Ovary (tissue), 9 donors: Measurements from ENCODE around the gene HCN1. TPM values are rescaled to one million over a fixed set of nuclear protein-coding genes. Genes with fewer than 3 reads are reported as not detected.

ENCODE experiments used
- DNase-seq, 5 donors: peaks; one replicate each; pipeline ENCODE4 v3.0.0-alpha.2; 2019 to 2020
- H3K27ac ChIP-seq, 2 donors: fragments of 200-600 bp; one replicate each; pipeline versions ENCODE4 v1.5.1 to v1.8.0; 2019 to 2022
- H3K27me3 ChIP-seq: fragments of 200-600 bp; one replicate; pipeline ENCODE4 v1.8.0; 2022
- H3K36me3 ChIP-seq: fragments of 200-600 bp; sonication (generic); one replicate; pipeline ENCODE4 v1.5.1; 2019
- H3K4me1 ChIP-seq: one replicate; pipeline ENCODE4 v1.8.1; 2013; ENCODE audit warnings: mild to moderate bottlenecking, moderate library complexity; ENCODE audit not compliant: insufficient read depth
- H3K4me3 ChIP-seq: fragments of 200-600 bp; sonication (generic); one replicate; pipeline ENCODE4 v1.5.1; 2017
- H3K9me3 ChIP-seq, 2 donors: fragments of 200-600 bp in 1 of 2; sonication (generic) in 1 of 2; one replicate each; pipeline versions ENCODE4 v1.5.1 to v1.8.1; 2013 to 2019; ENCODE audit warnings: mild to moderate bottlenecking in 1 of 2, moderate library complexity in 1 of 2
- CTCF ChIP-seq, 3 donors: fragments of 450-650 bp in 2 of 3; fragments of 200-600 bp in 1 of 3; IDR thresholded peaks; one replicate each; pipeline versions ENCODE4 v1.5.1 to v1.8.0; 2016 to 2022; ENCODE audit warnings: antibody characterized with exemption in 3 of 3, mild to moderate bottlenecking in 1 of 3
- EP300 ChIP-seq: sonication (generic); formaldehyde crosslinking; IDR thresholded peaks from one replicate; pipeline ENCODE4 v1.6.1; 2017; ENCODE audit warnings: antibody characterized with exemption
- POLR2A ChIP-seq: fragments of 450-650 bp; IDR thresholded peaks from one replicate; pipeline ENCODE4 v1.6.1; 2017; ENCODE audit warnings: antibody characterized with exemption, mild to moderate bottlenecking, moderate library complexity
- WGBS, 3 donors: extraction: QIAGEN DNeasy Blood & Tissue Kit in 1 of 3; methylation state at CpG; one replicate each; pipeline versions ENCODE4 v1.1.5 to v1.1.7; 2013 to 2017; 5-methylcytosine and 5-hydroxymethylcytosine counted together
- intact Hi-C, 4 donors: fragments of 100-400 bp; cut with DNase I; formaldehyde crosslinking; loops; one replicate each; pipeline versions ENCODE4 v1.11.0 to v1.15.1; 2022 to 2023
- polyA plus RNA-seq, 2 donors: library from polyadenylated mRNA; stranded (reverse); fragments of 200-250 nt in 1 of 2; fragments of 350-450 nt in 1 of 2; fragmentation: Illumina TruSeq in 1 of 2; extraction: RNeasy Lipid Tissue Mini Kit (QIAGEN cat#74804) in 1 of 2; gene quantifications; one replicate each; pipeline ENCODE4 v1.2.3, GENCODE V29; 2013 to 2014
- total RNA-seq, 7 donors: library from RNA; depleted of rRNA in 2 of 7; stranded (reverse); fragments of >200 nt in 2 of 7; fragmentation: NEBNext Ultra II Directional in 3 of 7; extraction: Animal tissue kit (Norgen Biotek cat#: 25700) in 3 of 7; gene quantifications; one replicate each; pipeline versions ENCODE4 v1.1.0 to v1.2.4, GENCODE V29; 2016 to 2023
- donor health status: DM: no; HTN: no; CAD: no; lungs with moderate emphysema.
- donor health status: DM: no; HTN: no; CAD: no.
- donor health status: Bipolar disorder and iron deficiency.
- donor health status: DM: yes; HTN: yes; CAD: no.
- donor health status: DM: no; HTN: no; CAD: no.
- donor health status: DM: yes; HTN: yes; CAD: no.

The HCN1 gene
- total and polyA plus RNA-seq, 9 donors = under 0.01 to 0.27 (median 0.05) TPM; not detected in 6

GRCh38 chr5:45295231-45295630, 400.9 kb downstream of the HCN1 start:
- TF ChIP-seq POLR2A = no peak
- TF ChIP-seq EP300 = no peak
- no peak for TF ChIP-seq CTCF (IDR thresholded peaks at IDR 0.05)
- Histone ChIP-seq H3K36me3 (no peaks in the 10 kb centered on the region), H3K27me3 (no peaks in the 10 kb centered on the region), H3K9me3 (no peaks in the 10 kb centered on the region), H3K4me3 (no peak overlapping the region), H3K4me1 (no peaks in the 10 kb centered on the region), H3K27ac (no peak overlapping the region)
- DNase-seq = no peak
- 77 to 88% (median 84%) methylated on average over 2 of the region's 2 CpGs for WGBS, 3 donors
- intact Hi-C loops = no loop called here

- H3K27ac ChIP-seq = no peak overlapping the region
- no peaks in the 10 kb centered on the region for H3K27me3 ChIP-seq
- TF ChIP-seq CTCF (IDR thresholded peaks at IDR 0.05) (no peak), EP300 (no peak), POLR2A (no peak)
- no peaks in the 10 kb centered on the region for H3K9me3 ChIP-seq
- no peaks in the 10 kb centered on the region for H3K36me3 ChIP-seq
- intact Hi-C loops = no loop called here
- H3K4me3 ChIP-seq = no peak overlapping the region
- no peak for DNase-seq
- 91 to 98% (median 91%) methylated on average over 1 of the region's 1 CpG for WGBS, 3 donors
- no peaks in the 10 kb centered on the region for H3K4me1 ChIP-seq
These were observed 407.4 kb downstream of the HCN1 start for GRCh38 chr5:45288746-45289145.

GRCh38 chr5:45284436-45284835, 411.7 kb downstream of the HCN1 start:
- intact Hi-C loops = no loop called here
- H3K36me3 ChIP-seq = no peaks in the 10 kb centered on the region
- H3K27ac ChIP-seq = no peak overlapping the region
- no peaks in the 10 kb centered on the region for H3K9me3 ChIP-seq
- DNase-seq = no peak
- 65 to 80% (median 70%) methylated on average over 1 of the region's 1 CpG for WGBS, 3 donors
- no peaks in the 10 kb centered on the region for H3K4me1 ChIP-seq
- no peaks in the 10 kb centered on the region for H3K27me3 ChIP-seq
- TF ChIP-seq CTCF (IDR thresholded peaks at IDR 0.05) = no peak
- no peak for TF ChIP-seq EP300
- TF ChIP-seq POLR2A = no peak
- H3K4me3 ChIP-seq = no peak overlapping the region

- WGBS, 3 donors = 43 to 48% (median 44%) methylated on average over 2 of the region's 2 CpGs
- no peak for TF ChIP-seq POLR2A
- TF ChIP-seq CTCF (IDR thresholded peaks at IDR 0.05) = no peak
- Histone ChIP-seq H3K36me3 (no peaks in the 10 kb centered on the region), H3K4me3 (no peak overlapping the region), H3K27me3 (no peaks in the 10 kb centered on the region), H3K9me3 (no peaks in the 10 kb centered on the region), H3K27ac (no peak overlapping the region), H3K4me1 (no peaks in the 10 kb centered on the region)
- no peak for DNase-seq
- intact Hi-C loops = no loop called here
These were observed 415.1 kb downstream of the HCN1 start for GRCh38 chr5:45281081-45281480.

GRCh38 chr5:45279109-45279508, 417.1 kb downstream of the HCN1 start:
- 9 to 15% (median 10%) methylated on average over 1 of the region's 1 CpG for WGBS, 3 donors

More at GRCh38 chr5:45279109-45279508, 417.1 kb downstream of the HCN1 start:
- H3K27me3 ChIP-seq = no peaks in the 10 kb centered on the region
- H3K4me3 ChIP-seq = no peak overlapping the region
- intact Hi-C loops = no loop called here
- no peaks in the 10 kb centered on the region for H3K9me3 ChIP-seq
- TF ChIP-seq CTCF (IDR thresholded peaks at IDR 0.05) (no peak), POLR2A (no peak), EP300 (no peak)
- H3K4me1 ChIP-seq = no peaks in the 10 kb centered on the region
- DNase-seq = no peak
- H3K36me3 ChIP-seq = no peaks in the 10 kb centered on the region
- no peak overlapping the region for H3K27ac ChIP-seq
